GM12865 (cell line): Measurements from ENCODE around the gene IL17RA.

Experiments
- DNase-seq: peaks from one replicate; pipeline ENCODE4 v3.0.0; 2010; ENCODE audit warnings: low read depth
- H3K4me3 ChIP-seq: 2 replicates; pipeline ENCODE4 v1.5.1; 2011; ENCODE audit warnings: mild to moderate bottlenecking, low read depth, low read length, control low read depth
- TF ChIP-seq, protein P1 (sequence below): IDR thresholded peaks from 2 replicates; pipeline ENCODE4 v1.5.1; 2011; ENCODE audit warnings: low read length, control low read depth, low read depth, inconsistent platforms; ENCODE audit not compliant: insufficient read depth; ENCODE audit errors: missing control alignments

IL17RA gene

GRCh38 chr22:17100621-17101020 lies 15.8 kb downstream of the IL17RA start:
- DNase-seq, result no peak
- TF ChIP-seq, protein P1, sequence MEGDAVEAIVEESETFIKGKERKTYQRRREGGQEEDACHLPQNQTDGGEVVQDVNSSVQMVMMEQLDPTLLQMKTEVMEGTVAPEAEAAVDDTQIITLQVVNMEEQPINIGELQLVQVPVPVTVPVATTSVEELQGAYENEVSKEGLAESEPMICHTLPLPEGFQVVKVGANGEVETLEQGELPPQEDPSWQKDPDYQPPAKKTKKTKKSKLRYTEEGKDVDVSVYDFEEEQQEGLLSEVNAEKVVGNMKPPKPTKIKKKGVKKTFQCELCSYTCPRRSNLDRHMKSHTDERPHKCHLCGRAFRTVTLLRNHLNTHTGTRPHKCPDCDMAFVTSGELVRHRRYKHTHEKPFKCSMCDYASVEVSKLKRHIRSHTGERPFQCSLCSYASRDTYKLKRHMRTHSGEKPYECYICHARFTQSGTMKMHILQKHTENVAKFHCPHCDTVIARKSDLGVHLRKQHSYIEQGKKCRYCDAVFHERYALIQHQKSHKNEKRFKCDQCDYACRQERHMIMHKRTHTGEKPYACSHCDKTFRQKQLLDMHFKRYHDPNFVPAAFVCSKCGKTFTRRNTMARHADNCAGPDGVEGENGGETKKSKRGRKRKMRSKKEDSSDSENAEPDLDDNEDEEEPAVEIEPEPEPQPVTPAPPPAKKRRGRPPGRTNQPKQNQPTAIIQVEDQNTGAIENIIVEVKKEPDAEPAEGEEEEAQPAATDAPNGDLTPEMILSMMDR, result no peak
- no peak overlapping the region for H3K4me3 ChIP-seq

DNA sequence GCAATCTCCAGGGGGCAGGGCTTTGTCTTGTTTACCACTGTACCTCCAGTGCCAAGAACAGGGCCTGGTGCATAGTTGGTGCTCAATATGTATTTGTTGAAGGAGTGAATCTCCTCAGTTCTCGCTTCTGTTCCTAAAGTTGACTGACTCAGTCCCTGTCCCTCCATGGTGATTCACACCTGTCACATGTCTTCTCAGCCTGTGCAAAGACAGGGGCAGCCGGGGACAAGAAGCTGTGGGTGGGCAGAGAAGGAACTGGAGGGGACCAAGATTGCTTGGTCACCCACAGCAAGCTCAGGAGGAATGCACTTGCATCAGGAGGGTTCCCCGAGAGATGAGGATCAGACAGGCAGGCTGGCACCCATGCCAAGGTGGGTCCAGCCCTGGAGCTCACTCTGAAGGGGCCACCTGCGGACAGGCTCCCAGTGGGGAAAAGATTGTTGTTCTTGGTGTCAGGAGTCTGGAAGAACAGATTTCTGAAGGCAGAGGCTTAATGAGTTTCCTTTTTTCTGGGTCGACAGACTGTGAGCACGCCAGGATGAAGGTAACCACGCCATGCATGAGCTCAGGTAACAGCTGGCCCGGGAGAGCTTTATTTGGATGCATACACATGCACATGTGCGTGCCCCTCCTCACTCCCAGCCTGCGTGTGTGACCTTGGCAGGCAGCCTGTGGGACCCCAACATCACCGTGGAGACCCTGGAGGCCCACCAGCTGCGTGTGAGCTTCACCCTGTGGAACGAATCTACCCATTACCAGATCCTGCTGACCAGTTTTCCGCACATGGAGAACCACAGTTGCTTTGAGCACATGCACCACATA lies 16.9 kb downstream of the IL17RA start:
- DNase-seq, result no peak
- TF ChIP-seq, protein P1, result no peak
- H3K4me3 ChIP-seq, result no peak overlapping the region

- DNase-seq, result no peak
Measured at GRCh38 chr22:17102297-17102667, 17.5 kb downstream of the IL17RA start.

DNA sequence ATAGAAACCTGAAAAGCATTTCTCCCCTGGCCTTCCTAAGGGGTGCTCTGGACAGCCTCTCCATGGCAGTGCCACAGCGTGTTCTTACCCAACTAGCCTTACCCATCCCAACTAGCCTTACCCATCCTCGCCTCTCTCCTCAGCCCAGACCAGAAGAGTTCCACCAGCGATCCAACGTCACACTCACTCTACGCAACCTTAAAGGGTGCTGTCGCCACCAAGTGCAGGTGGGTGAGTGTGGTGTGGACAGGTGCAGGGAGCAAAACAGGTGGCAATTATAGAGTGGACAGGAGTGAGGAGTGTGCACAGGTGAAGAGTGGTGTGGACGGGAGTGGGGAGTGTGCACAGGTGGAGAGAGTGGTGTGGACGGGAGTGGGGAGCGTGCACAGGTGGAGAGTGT lies 18.6 kb downstream of the IL17RA start:
- H3K4me3 ChIP-seq, result no peak overlapping the region
- TF ChIP-seq, protein P1, result no peak
- no peak for DNase-seq

More at GRCh38 chr22:17102297-17102667, 17.5 kb downstream of the IL17RA start:
- H3K4me3 ChIP-seq, result no peak overlapping the region
- TF ChIP-seq, protein P1, result no peak

GRCh38 chr22:17104336-17104935 lies 19.6 kb downstream of the IL17RA start:
- no peak for DNase-seq
- no peak overlapping the region for H3K4me3 ChIP-seq
- TF ChIP-seq, protein P1, result no peak

DNA sequence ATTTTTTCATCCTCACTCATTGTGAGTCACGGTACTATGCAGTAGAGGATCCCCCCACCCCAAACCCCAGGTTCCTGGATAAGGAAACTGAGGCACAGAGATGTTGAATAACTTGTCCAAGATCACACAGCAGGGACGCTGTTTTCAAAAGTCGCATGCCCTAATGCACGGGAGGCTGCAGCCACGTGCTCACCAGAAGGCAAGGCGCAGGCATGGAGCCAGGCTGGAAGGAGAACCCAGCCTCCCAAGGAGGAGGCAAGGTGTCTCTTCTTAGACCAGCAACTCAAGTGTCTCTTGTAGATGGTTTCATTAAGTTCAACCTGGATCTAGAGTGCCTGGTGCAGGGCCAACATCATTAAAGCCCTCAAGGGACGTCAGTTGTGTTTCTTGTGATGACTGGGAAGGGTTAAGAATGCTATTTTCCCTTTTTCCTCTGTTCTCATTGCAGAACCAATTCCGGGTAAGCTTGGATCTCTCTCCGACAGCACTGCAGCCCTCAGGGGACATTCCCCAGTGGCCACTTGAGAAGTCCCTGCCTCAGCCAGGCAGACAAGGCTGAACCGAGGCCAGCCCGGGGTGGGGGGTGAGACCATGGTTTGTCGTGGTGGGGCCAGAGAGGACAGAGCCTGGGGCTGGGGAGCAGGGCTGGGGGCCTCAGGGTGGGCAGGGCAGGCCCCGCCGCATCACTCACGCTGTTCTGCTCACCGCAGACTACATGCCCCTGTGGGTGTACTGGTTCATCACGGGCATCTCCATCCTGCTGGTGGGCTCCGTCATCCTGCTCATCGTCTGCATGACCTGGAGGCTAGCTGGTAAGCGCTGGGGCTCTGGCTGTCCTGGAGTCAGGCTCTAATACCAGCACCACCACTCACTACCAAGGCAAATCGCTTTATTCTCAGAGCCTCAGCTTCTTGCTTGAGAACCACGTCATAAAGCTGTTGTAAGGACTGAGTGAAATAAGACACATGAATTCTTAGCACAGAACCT lies 20.6 kb downstream of the IL17RA start:
- DNase-seq, result no peak
- TF ChIP-seq, protein P1, result no peak
- H3K4me3 ChIP-seq, result no peak overlapping the region
